ENCODE results near the gene SORL1. TPM values are rescaled to one million over a fixed set of nuclear protein-coding genes. Genes with fewer than 3 reads are reported as not detected.

The SORL1 gene
- total RNA-seq, 2 experiments from 2014 or later, result 17.4 to 38.6 TPM

DNA sequence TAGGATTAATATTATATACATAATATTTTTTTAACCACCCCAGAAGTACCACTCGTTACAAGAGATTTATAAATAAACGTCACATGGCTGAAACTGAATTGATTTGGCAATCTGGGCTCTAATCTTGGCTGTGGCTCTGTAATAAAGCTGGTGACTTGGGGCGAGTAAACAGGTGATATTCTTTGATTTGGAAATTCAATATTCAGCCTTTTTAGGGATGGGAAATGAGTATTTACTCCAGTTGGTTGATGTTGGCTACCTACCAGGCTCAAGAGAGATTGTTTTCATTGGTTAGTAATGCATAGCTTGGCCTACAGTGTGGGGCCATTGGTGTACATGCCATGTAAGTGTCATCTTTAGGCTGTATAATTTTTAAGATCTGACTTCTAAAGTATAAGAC, 118.3 kb downstream of the SORL1 start:
- Mint-ChIP-seq H3K4me3 (no peak overlapping the region), H3K36me3 (peaks cover 11% of the 10 kb centered on the region), H3K27me3 (no peaks in the 10 kb centered on the region), H3K4me1 (no peaks in the 10 kb centered on the region), H3K9me3 (ENCODE audit: low read depth) (no peaks in the 10 kb centered on the region), H3K27ac (no peak overlapping the region)
- ATAC-seq (no peak), DNase-seq (no peak)
- CTCF ChIA-PET, result interaction anchor here (0.8 kb wide), 1 partner anchor 251 kb away, joined by 3 read pairs; no protein-coding TSS in a partner anchor

GRCh38 chr11:121571506-121571905, 119.4 kb downstream of the SORL1 start:
- no peak overlapping the region for H3K4me3 Mint-ChIP-seq
- peaks cover 4% of the 10 kb centered on the region for H3K4me1 Mint-ChIP-seq
- DNase-seq (no peak), ATAC-seq (no peak)
- no peaks in the 10 kb centered on the region for H3K27me3 Mint-ChIP-seq
- CTCF ChIA-PET, result interaction anchor here (0.8 kb wide), 2 partner anchors 9 to 252 kb away, joined by 3 to 6 read pairs; no protein-coding TSS in a partner anchor
- peaks cover 16% of the 10 kb centered on the region for H3K36me3 Mint-ChIP-seq
- H3K9me3 Mint-ChIP-seq (ENCODE audit: low read depth), result no peaks in the 10 kb centered on the region
- no peak overlapping the region for H3K27ac Mint-ChIP-seq

- no peak for DNase-seq
- no peak for ATAC-seq
- CTCF ChIA-PET, result no interaction called here
- H3K36me3 Mint-ChIP-seq, result peaks cover 17% of the 10 kb centered on the region
- no peaks in the 10 kb centered on the region for H3K9me3 Mint-ChIP-seq (ENCODE audit: low read depth)
- no peak overlapping the region for H3K27ac Mint-ChIP-seq
- H3K4me1 Mint-ChIP-seq, result peaks cover 4% of the 10 kb centered on the region
- H3K27me3 Mint-ChIP-seq, result no peaks in the 10 kb centered on the region
- H3K4me3 Mint-ChIP-seq, result no peak overlapping the region
Observed at GRCh38 chr11:121572571-121573059, 120.5 kb downstream of the SORL1 start.

- CTCF ChIA-PET, result no interaction called here
- Mint-ChIP-seq H3K4me1 (peaks cover 4% of the 10 kb centered on the region), H3K27me3 (no peaks in the 10 kb centered on the region), H3K4me3 (no peak overlapping the region), H3K9me3 (ENCODE audit: low read depth) (peaks cover under 1% of the 10 kb centered on the region), H3K36me3 (peaks cover 34% of the 10 kb centered on the region), H3K27ac (no peak overlapping the region)
- no peak for ATAC-seq
- no peak for DNase-seq
Observed at GRCh38 chr11:121574801-121575200, 122.7 kb downstream of the SORL1 start.

DNA sequence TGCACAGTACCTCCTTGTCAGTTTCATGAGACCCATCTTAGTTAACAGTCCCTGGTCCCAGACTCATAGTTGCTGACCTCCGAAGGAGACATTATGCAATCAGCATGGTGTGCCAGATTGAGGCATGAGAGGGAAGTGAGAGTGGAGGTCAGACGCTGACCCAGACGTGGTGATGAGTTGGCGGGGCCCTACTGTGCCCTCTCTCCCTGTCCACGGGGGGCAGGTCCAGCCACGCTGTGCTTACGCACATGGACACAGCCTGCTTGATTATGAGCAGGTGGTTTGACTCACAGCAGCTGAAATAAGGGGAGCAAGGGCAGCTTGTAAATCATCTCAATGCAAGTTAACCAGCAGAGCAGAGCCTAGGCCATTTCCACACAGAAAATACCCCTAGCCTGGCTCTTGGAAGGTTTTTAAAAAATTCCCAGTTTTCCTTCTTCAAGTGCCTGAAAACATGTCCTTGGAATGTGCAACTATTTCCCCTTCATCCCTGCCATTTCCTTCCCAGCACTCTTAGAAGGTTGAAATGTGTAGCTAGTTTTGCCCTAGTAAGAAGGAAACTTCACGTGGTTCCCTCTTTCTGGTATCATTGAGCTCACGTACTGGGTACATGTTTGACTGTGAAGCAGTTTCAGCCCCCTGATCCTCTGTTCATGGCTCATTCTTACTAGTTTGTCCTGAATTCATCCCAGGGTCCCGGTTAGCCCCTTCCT, 123.3 kb downstream of the SORL1 start:
- Mint-ChIP-seq H3K4me3 (no peak overlapping the region), H3K9me3 (ENCODE audit: low read depth) (peaks cover 4% of the 10 kb centered on the region), H3K27ac (no peak overlapping the region), H3K4me1 (peaks cover 4% of the 10 kb centered on the region), H3K27me3 (no peaks in the 10 kb centered on the region), H3K36me3 (peaks cover 37% of the 10 kb centered on the region)
- ATAC-seq (no peak), DNase-seq (no peak)
- CTCF ChIA-PET, result no interaction called here

DNA sequence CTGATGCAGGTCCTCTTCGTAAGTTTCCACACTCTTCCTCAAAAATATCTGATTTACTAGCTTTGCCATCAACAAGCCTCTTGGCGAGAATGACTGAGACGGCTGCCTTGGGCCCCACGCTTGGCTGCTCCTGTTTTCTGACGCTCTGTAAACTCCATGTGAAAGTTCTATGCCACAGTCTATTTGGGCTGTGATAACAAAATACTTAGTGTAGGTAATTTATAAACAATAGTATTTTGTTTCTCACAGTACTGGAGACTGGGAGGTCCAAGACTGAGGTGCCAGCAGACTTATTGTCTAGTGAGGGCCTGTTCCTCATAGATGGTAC, 123.8 kb downstream of the SORL1 start:
- Mint-ChIP-seq H3K9me3 (ENCODE audit: low read depth) (peaks cover 4% of the 10 kb centered on the region), H3K4me1 (peaks cover 4% of the 10 kb centered on the region), H3K27ac (no peak overlapping the region), H3K4me3 (no peak overlapping the region), H3K27me3 (no peaks in the 10 kb centered on the region), H3K36me3 (peaks cover 38% of the 10 kb centered on the region)
- ATAC-seq, result no peak
- DNase-seq, result no peak
- CTCF ChIA-PET, result no interaction called here

DNA sequence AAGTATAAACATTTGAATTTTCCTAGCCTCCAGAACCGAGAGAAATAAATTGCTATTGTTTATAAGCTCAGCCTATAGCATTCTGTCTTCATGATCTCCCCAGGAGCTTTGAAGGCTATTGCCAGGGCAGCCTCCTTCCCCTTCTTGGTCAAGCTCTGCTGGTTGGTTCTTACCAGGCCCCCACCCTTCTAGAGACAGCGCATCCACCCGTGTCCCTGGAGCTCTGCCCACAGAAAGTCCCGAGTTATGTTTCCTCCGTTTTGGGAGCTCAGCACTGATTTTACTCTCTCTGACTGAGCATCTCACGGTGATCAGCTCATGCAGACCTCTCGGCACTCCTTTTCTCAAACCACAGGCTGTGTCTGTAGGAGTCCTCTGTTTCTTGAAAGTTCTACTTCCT, 124.4 kb downstream of the SORL1 start:
- ATAC-seq (no peak), DNase-seq (no peak)
- Mint-ChIP-seq H3K27ac (no peak overlapping the region), H3K9me3 (ENCODE audit: low read depth) (peaks cover 4% of the 10 kb centered on the region), H3K36me3 (peaks cover 42% of the 10 kb centered on the region), H3K27me3 (no peaks in the 10 kb centered on the region), H3K4me3 (no peak overlapping the region), H3K4me1 (peaks cover 7% of the 10 kb centered on the region)
- CTCF ChIA-PET, result interaction anchor here (1.2 kb wide), 1 partner anchor 15 kb away, joined by 3 read pairs; no protein-coding TSS in a partner anchor

DNA sequence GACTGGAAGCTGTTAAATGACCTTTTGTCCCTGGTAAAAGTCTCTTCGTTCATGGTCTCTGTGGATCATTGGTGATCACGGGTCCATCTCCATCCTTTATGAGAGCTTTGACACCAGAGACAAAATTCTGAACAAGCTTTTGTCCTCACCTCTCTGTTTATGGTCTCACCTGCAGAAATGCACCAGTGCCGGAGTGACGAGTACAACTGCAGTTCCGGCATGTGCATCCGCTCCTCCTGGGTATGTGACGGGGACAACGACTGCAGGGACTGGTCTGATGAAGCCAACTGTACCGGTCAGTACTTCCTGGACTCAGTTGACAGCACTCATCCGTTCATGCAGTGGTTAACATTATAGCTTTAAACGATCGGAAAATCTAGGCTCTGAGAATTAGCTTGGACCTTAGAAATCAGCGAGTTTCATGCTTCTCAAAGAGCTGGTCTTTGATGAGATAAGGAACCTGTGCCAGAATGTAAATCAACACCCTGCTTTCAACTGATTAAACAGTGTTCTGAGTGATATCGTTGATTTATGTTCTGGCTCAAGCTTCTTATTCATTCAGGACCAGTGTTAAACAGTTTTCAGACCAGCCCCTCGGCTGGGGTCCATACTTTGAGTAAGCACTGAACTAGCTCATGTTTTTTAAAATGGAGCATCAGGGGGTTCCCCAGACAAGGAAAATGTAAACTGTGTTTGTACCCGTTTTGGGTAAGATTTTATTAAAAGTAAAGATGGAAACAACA, 125.2 kb downstream of the SORL1 start:
- Mint-ChIP-seq H3K27me3 (no peaks in the 10 kb centered on the region), H3K4me3 (no peak overlapping the region), H3K27ac (no peak overlapping the region), H3K9me3 (ENCODE audit: low read depth) (peaks cover 4% of the 10 kb centered on the region), H3K4me1 (peaks cover 14% of the 10 kb centered on the region), H3K36me3 (peaks cover 42% of the 10 kb centered on the region)
- no peak for DNase-seq
- CTCF ChIA-PET, result interaction anchor here (1.0 to 1.2 kb wide), 2 partner anchors 14 to 230 kb away, joined by 3 read pairs; no protein-coding TSS in a partner anchor
- ATAC-seq, result no peak

DNA sequence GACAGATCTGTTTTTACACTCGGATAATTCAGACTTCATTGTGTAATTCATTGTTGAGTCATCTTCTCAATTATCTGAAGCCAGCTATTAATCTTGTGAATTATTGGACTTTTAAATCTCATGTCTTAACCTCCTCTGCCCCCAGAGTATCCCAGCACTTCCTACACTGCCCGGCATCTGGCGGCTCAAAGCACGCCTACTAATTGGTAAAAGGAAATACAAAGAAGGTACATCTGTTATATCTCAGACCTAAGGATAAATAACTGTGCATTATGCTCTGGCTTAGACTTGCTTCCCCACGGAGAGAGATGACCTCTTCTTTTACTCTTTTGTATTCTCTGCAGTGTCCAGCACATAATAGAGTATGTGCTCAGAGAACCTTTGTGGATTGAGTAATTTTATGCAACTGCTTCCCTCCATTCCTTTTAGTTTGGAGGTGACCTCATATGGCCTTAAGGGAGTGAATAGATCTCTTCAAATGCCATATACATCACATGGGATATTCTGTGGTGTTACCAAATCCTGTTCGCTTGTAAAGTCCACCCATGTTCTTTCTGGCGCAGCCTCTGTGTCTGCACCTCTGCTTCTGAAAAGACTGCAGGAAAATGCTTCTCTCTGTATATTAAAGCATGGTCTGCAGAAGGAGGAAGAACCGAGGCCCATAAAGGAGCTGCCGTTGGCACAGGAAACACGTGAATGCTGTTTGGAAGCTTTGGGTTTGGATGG, 126.3 kb downstream of the SORL1 start:
- no peak for ATAC-seq
- Mint-ChIP-seq H3K36me3 (peaks cover 48% of the 10 kb centered on the region), H3K4me1 (peaks cover 22% of the 10 kb centered on the region)

GRCh38 chr11:121580154-121580553, 128.0 kb downstream of the SORL1 start:
- H3K9me3 Mint-ChIP-seq (ENCODE audit: low read depth), result peaks cover 4% of the 10 kb centered on the region
- H3K36me3 Mint-ChIP-seq, result peaks cover 51% of the 10 kb centered on the region
- H3K27me3 Mint-ChIP-seq, result no peaks in the 10 kb centered on the region
- ATAC-seq (no peak), DNase-seq (no peak)
- no peak overlapping the region for H3K4me3 Mint-ChIP-seq
- peaks cover 26% of the 10 kb centered on the region for H3K4me1 Mint-ChIP-seq
- CTCF ChIA-PET, result interaction anchor here (0.9 to 3.2 kb wide), 3 partner anchors 8 to 17 kb away, joined by 3 to 15 read pairs (median 6); no protein-coding TSS in a partner anchor
- no peak overlapping the region for H3K27ac Mint-ChIP-seq

More for the DNA sequence above, 126.3 kb downstream of the SORL1 start:
- no peak for DNase-seq
- Mint-ChIP-seq H3K27ac (no peak overlapping the region), H3K4me3 (no peak overlapping the region), H3K27me3 (no peaks in the 10 kb centered on the region), H3K9me3 (ENCODE audit: low read depth) (peaks cover 4% of the 10 kb centered on the region)
- CTCF ChIA-PET, result interaction anchor here (0.7 kb wide), 1 partner anchor 12 kb away, joined by 3 read pairs; no protein-coding TSS in a partner anchor

DNA sequence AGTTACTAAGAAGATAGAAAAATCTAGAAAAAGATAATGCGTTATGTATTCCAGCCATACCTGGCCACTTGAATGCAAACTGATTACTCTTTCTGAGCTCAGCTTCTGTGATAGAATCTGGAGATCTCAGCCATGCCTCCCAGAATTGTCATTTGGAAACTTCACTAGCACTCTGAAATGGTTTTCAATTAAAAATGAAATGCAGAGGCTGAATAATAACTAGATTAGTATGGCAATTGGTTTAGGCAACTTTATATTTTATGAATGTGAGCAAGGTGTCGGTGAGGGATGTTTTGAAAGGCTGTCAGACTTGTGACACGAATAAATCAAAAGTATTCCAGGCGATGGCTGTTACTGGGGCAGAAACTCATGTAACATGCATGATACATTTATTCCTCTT, 129.5 kb downstream of the SORL1 start:
- H3K27me3 Mint-ChIP-seq, result no peaks in the 10 kb centered on the region
- peaks cover 4% of the 10 kb centered on the region for H3K9me3 Mint-ChIP-seq (ENCODE audit: low read depth)
- no peak for ATAC-seq
- no peak for DNase-seq
- CTCF ChIA-PET, result interaction anchor here (1.0 to 3.2 kb wide), 3 partner anchors 10 to 262 kb away, joined by 3 to 15 read pairs (median 5); no protein-coding TSS in a partner anchor
- peaks cover 47% of the 10 kb centered on the region for H3K36me3 Mint-ChIP-seq
- peak overlapping the region; percentile 6 for H3K27ac Mint-ChIP-seq
- no peak overlapping the region for H3K4me3 Mint-ChIP-seq
- peaks cover 22% of the 10 kb centered on the region for H3K4me1 Mint-ChIP-seq

DNA sequence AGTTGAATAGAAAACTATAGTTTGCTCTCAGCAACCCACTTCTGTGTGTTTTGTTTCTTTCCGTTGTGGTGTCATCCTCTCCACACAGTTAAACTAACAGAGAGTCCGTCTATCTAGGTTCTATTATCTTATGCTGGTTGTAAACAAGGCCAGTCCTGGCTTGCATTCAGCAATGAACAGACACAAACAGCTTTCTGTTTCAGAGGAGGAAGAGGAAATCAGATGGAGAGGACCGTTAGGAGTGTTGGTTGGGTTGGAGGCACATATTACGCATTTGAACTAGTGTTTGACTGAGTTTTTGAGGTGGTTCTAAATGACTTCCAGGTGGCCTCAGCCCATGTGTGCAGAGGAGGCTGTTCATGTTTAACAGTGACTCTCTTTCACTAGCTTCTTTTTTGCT, 130.2 kb downstream of the SORL1 start:
- H3K27me3 Mint-ChIP-seq, result no peaks in the 10 kb centered on the region
- CTCF ChIA-PET, result interaction anchor here (1.7 to 3.2 kb wide), 2 partner anchors 10 to 263 kb away, joined by 5 to 15 read pairs; no protein-coding TSS in a partner anchor
- peaks cover 44% of the 10 kb centered on the region for H3K36me3 Mint-ChIP-seq
- ATAC-seq (peak; percentile 70), DNase-seq (no peak)
- H3K27ac Mint-ChIP-seq, result peak overlapping the region; percentile 75
- H3K4me1 Mint-ChIP-seq, result peaks cover 22% of the 10 kb centered on the region
- H3K9me3 Mint-ChIP-seq (ENCODE audit: low read depth), result peaks cover 4% of the 10 kb centered on the region
- H3K4me3 Mint-ChIP-seq, result no peak overlapping the region

GRCh38 chr11:121583825-121584224, 131.7 kb downstream of the SORL1 start:
- H3K27me3 Mint-ChIP-seq, result no peaks in the 10 kb centered on the region
- H3K4me3 Mint-ChIP-seq, result no peak overlapping the region
- DNase-seq, result no peak
- CTCF ChIA-PET, result interaction anchor here (0.9 kb wide), 1 partner anchor 132 kb away, joined by 3 read pairs; no protein-coding TSS in a partner anchor
- peaks cover 33% of the 10 kb centered on the region for H3K36me3 Mint-ChIP-seq
- no peak overlapping the region for H3K27ac Mint-ChIP-seq
- peaks cover 4% of the 10 kb centered on the region for H3K9me3 Mint-ChIP-seq (ENCODE audit: low read depth)
- peaks cover 22% of the 10 kb centered on the region for H3K4me1 Mint-ChIP-seq
- ATAC-seq, result no peak

All from activated CD8-positive, alpha-beta memory T cell treated with anti-CD3 and anti-CD28 coated beads, Interleukin-2, amount 10 ng/mL, durations not matched to agents 7 days and 5 days (primary cell).